Keratinocyte (primary cell): ENCODE data around the gene AFDN. TPM values are rescaled to one million over a fixed set of nuclear protein-coding genes. Genes with fewer than 3 reads are reported as not detected.

Experiments used
- DNase-seq: peaks from one replicate; pipeline ENCODE4 v3.0.0-alpha.2; 2011; ENCODE audit warnings: low read depth, missing footprints, low spot score
- FAIRE-seq: peaks from 2 replicates; lab custom pipeline; 2011; peaks lifted over from hg19 to GRCh38; lab: Jason Lieb, UNC
- H2AFZ ChIP-seq: 2 replicates; pipeline ENCODE4 v1.6.0; 2012; ENCODE audit warnings: low read length, control low read depth, inconsistent platforms; ENCODE audit not compliant: control insufficient read depth
- H3K27ac ChIP-seq: 2 replicates; pipeline ENCODE4 v1.5.1; 2011; ENCODE audit warnings: low read length; ENCODE audit not compliant: control insufficient read depth, insufficient read depth
- H3K27me3 ChIP-seq: 3 replicates; pipeline ENCODE4 v1.6.0; 2011; ENCODE audit warnings: low read length; ENCODE audit not compliant: control insufficient read depth, insufficient read depth; ENCODE audit errors: extremely low read depth
- H3K36me3 ChIP-seq, 2 experiments: 2 replicates in 1 of 2; 3 replicates in 1 of 2; pipeline ENCODE4 v1.5.1; 2011; ENCODE audit warnings: low read length in 2 of 2, mild to moderate bottlenecking in 1 of 2; ENCODE audit not compliant: control insufficient read depth in 2 of 2, insufficient read depth in 2 of 2; ENCODE audit errors: extremely low read depth in 1 of 2
- H3K4me1 ChIP-seq: 3 replicates; pipeline ENCODE4 v1.5.1; 2011; ENCODE audit warnings: low read length; ENCODE audit not compliant: control insufficient read depth, insufficient read depth; ENCODE audit errors: extremely low read depth
- H3K4me2 ChIP-seq: 3 replicates; pipeline ENCODE4 v1.6.0; 2011; ENCODE audit warnings: low read depth, low read length; ENCODE audit not compliant: control insufficient read depth, insufficient read depth; ENCODE audit errors: extremely low read depth
- H3K4me3 ChIP-seq, 3 experiments: fragments of 200-600 bp in 1 of 3; sonication (generic) in 1 of 3; 2 replicates in 2 of 3; 3 replicates in 1 of 3; pipeline ENCODE4 v1.5.1; 2011 to 2016; ENCODE audit warnings: low read length in 3 of 3, mild to moderate bottlenecking in 3 of 3, control low read depth in 2 of 3, inconsistent platforms in 1 of 3, low read depth in 1 of 3, mixed read lengths in 1 of 3, mixed run types in 1 of 3, moderate library complexity in 1 of 3; ENCODE audit not compliant: control insufficient read depth in 2 of 3, insufficient read depth in 2 of 3; ENCODE audit errors: extremely low read depth in 1 of 3
- H3K79me2 ChIP-seq: 2 replicates; pipeline ENCODE4 v1.6.0; 2012; ENCODE audit warnings: low read length; ENCODE audit not compliant: control insufficient read depth, insufficient read depth
- H3K9ac ChIP-seq: 3 replicates; pipeline ENCODE4 v1.6.0; 2011; ENCODE audit warnings: low read length; ENCODE audit not compliant: control insufficient read depth, insufficient read depth; ENCODE audit errors: extremely low read depth
- H3K9me1 ChIP-seq: 3 replicates; pipeline ENCODE4 v1.6.0; 2011; ENCODE audit warnings: low read length; ENCODE audit not compliant: control insufficient read depth, insufficient read depth; ENCODE audit errors: extremely low read depth
- H3K9me3 ChIP-seq: 2 replicates; pipeline ENCODE4 v1.5.1; 2012; ENCODE audit warnings: low read depth, low read length; ENCODE audit not compliant: control insufficient read depth
- H4K20me1 ChIP-seq: 3 replicates; pipeline ENCODE4 v1.6.0; 2011; ENCODE audit warnings: low read length; ENCODE audit not compliant: control insufficient read depth, insufficient read depth; ENCODE audit errors: extremely low read depth
- CTCF ChIP-seq, 3 experiments: IDR thresholded peaks in 1 of 3; conservative IDR thresholded peaks in 1 of 3; optimal IDR thresholded peaks in 1 of 3; 2 replicates in 2 of 3; 3 replicates in 1 of 3; pipeline versions ENCODE3 to v1.5.1; 2011; ENCODE audit warnings: low read length in 3 of 3, mild to moderate bottlenecking in 3 of 3, moderate library complexity in 2 of 3, control low read depth in 1 of 3, inconsistent platforms in 1 of 3; ENCODE audit not compliant: insufficient read depth in 2 of 3; ENCODE audit errors: extremely low read depth in 1 of 3
- EZH2 ChIP-seq: IDR thresholded peaks from one replicate; pipeline ENCODE4 v1.6.1; 2012; ENCODE audit warnings: inconsistent platforms, mild to moderate bottlenecking, low read length, moderate library complexity
- dilution Hi-C: fragments of 300-500 bp; cut with MboI; formaldehyde crosslinking; loops from one replicate; pipeline ENCODE4 v1.7.0; 2020; ENCODE audit warnings: low sequenced_read_pairs; ENCODE audit not compliant: extremely low pct_ligation_motif_present
- polyA plus RNA-seq, 5 experiments: library from polyadenylated mRNA; depleted of rRNA in 3 of 5; stranded (reverse) in 3 of 5; stranded (forward) in 1 of 5; unstranded in 1 of 5; fragments of >200 nt; gene quantifications; 1 replicate in 1 of 5; 2 replicates in 3 of 5; 3 replicates in 1 of 5; pipeline versions ENCODE4 v1.2.1 to v1.2.3, GENCODE V29; 2011 to 2012; ENCODE audit warnings: missing spikeins in 2 of 5, low read depth in 1 of 5, low replicate concordance in 1 of 5

AFDN gene
- polyA plus RNA-seq, 1 donor (not counting 4 experiments of a cell fraction or from before 2014, with no cell fraction given) = 46.5 TPM

- H3K4me2 ChIP-seq = no peak overlapping the region
- no peak overlapping the region for H3K4me3 ChIP-seq
- H3K9me1 ChIP-seq = peaks cover 6% of the 10 kb centered on the region
- peaks cover 6 to 7% of the 10 kb centered on the region in 2 experiments for H3K36me3 ChIP-seq
- no peaks in the 10 kb centered on the region for H3K27me3 ChIP-seq
- peaks cover 16% of the 10 kb centered on the region for H3K79me2 ChIP-seq
- TF ChIP-seq CTCF (optimal IDR thresholded peaks at IDR 0.05 in 1 of 3, IDR thresholded peaks at IDR 0.05 in 1 of 3, conservative IDR thresholded peaks at IDR 0.05 in 1 of 3; ENCODE audit: extremely low read depth in 1 of 3, insufficient read depth in 2 of 3, low read length in 3 of 3) = no peak
- dilution Hi-C loops = no loop called here
- no peak overlapping the region for H3K9ac ChIP-seq
- H3K9me3 ChIP-seq = no peaks in the 10 kb centered on the region
- DNase-seq (no peak), FAIRE-seq (no peak)
- peaks cover 9% of the 10 kb centered on the region for H3K4me1 ChIP-seq
- H4K20me1 ChIP-seq = peaks cover 3% of the 10 kb centered on the region
- H2AFZ ChIP-seq = no peak overlapping the region
- no peak overlapping the region for H3K27ac ChIP-seq
These were observed 129.8 kb downstream of the AFDN start for GRCh38 chr6:167956491-167956890.

GRCh38 chr6:167956983-167957492 lies 130.3 kb downstream of the AFDN start:
- H3K4me3 ChIP-seq = no peak overlapping the region
- TF ChIP-seq CTCF (optimal IDR thresholded peaks at IDR 0.05 in 1 of 3, IDR thresholded peaks at IDR 0.05 in 1 of 3, conservative IDR thresholded peaks at IDR 0.05 in 1 of 3; ENCODE audit: extremely low read depth in 1 of 3, insufficient read depth in 2 of 3, low read length in 3 of 3) = no peak
- no peak for TF ChIP-seq EZH2
- FAIRE-seq (no peak), DNase-seq (no peak)
- H3K4me2 ChIP-seq = no peak overlapping the region
- H3K27ac ChIP-seq = peak overlapping the region; percentile 30
- H3K4me1 ChIP-seq = peaks cover 9% of the 10 kb centered on the region
- no peaks in the 10 kb centered on the region for H3K27me3 ChIP-seq
- H3K9ac ChIP-seq = no peak overlapping the region
- H3K9me3 ChIP-seq = no peaks in the 10 kb centered on the region
- peaks cover 6% of the 10 kb centered on the region for H3K9me1 ChIP-seq
- dilution Hi-C loops = no loop called here
- H3K79me2 ChIP-seq = peaks cover 16% of the 10 kb centered on the region
- peaks cover under 1 to 7% of the 10 kb centered on the region in 2 experiments for H3K36me3 ChIP-seq
- H4K20me1 ChIP-seq = peaks cover 3% of the 10 kb centered on the region
- no peak overlapping the region for H2AFZ ChIP-seq
